HL-60 (cell line): ENCODE measurements around the gene GNB1.
"Not testable (repeated sequence)": the region's sequence is repeated elsewhere in the genome, so short reads cannot be mapped to it uniquely, and the experiment has no call there.

Experiments
- DNase-seq, 2 experiments: peaks; one replicate each; pipeline ENCODE4 v3.0.0-alpha.2; 2010 to 2020; ENCODE audit warnings: low read depth in 1 of 2, low spot score in 1 of 2
- H3K27ac ChIP-seq: fragments of 250-450 bp; sonication (Bioruptor Pico); replicated peaks from 2 replicates; pipeline ENCODE4 v1.5.1; 2020; ENCODE audit warnings: mild to moderate bottlenecking, moderate library complexity
- H3K27me3 ChIP-seq: fragments of 250-450 bp; sonication (Bioruptor Pico); 2 replicates; pipeline ENCODE4 v1.5.1; 2021; ENCODE audit warnings: mild to moderate bottlenecking, moderate library complexity; ENCODE audit not compliant: insufficient read depth, poor library complexity, severe bottlenecking
- H3K4me3 ChIP-seq: replicated peaks from 2 replicates; pipeline ENCODE4 v1.5.1; 2011; ENCODE audit warnings: mild to moderate bottlenecking, control low read depth, low read length; ENCODE audit not compliant: insufficient read depth
- GABPA ChIP-seq: IDR thresholded peaks from 2 replicates; pipeline ENCODE4 v1.6.1; 2012; ENCODE audit warnings: low read depth
- POLR2AphosphoS5 ChIP-seq: IDR thresholded peaks from 2 replicates; pipeline ENCODE4 v1.6.1; 2012; ENCODE audit warnings: low read depth
- TF ChIP-seq, protein P1 (sequence below): IDR thresholded peaks from 2 replicates; pipeline ENCODE4 v1.6.1; 2012; ENCODE audit warnings: low read depth; ENCODE audit not compliant: insufficient replicate concordance

The GNB1 gene

DNA sequence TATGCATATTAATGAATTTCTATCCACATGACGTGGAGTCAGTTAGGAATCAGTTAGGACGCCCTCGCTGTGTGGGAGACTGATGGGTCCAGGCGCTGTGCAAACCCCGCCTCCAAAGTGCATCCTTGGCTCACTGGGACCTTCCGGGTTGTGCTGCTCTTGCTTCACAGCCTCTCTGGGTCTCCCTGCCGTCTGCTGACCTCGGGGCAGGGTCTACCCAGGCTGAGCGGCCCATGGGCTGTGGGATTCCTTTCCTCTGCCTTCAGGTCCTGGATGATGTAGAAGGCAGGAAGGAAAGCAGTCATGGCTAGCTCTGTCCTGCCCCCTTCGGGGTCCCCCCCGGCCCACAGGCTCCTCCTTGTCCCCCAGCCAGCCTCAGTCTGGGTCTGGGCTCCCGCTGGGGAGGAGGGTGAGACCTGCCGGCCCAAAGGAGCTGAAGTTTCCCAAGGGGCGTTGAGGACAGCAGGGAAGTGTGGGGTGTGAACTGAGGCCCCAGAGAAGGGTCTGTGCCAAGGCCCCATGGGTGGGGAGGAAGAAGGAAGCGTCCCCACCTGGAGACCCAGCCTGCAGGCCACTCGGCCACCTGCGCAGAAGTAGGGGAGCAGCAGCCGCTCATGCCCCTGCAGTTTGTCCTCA lies 142.1 kb downstream of the GNB1 start:
- no peaks in the 10 kb centered on the region for H3K27me3 ChIP-seq
- no peak for DNase-seq
- no peak overlapping the region for H3K4me3 ChIP-seq
- TF ChIP-seq POLR2AphosphoS5: no peak
- TF ChIP-seq, protein P1, sequence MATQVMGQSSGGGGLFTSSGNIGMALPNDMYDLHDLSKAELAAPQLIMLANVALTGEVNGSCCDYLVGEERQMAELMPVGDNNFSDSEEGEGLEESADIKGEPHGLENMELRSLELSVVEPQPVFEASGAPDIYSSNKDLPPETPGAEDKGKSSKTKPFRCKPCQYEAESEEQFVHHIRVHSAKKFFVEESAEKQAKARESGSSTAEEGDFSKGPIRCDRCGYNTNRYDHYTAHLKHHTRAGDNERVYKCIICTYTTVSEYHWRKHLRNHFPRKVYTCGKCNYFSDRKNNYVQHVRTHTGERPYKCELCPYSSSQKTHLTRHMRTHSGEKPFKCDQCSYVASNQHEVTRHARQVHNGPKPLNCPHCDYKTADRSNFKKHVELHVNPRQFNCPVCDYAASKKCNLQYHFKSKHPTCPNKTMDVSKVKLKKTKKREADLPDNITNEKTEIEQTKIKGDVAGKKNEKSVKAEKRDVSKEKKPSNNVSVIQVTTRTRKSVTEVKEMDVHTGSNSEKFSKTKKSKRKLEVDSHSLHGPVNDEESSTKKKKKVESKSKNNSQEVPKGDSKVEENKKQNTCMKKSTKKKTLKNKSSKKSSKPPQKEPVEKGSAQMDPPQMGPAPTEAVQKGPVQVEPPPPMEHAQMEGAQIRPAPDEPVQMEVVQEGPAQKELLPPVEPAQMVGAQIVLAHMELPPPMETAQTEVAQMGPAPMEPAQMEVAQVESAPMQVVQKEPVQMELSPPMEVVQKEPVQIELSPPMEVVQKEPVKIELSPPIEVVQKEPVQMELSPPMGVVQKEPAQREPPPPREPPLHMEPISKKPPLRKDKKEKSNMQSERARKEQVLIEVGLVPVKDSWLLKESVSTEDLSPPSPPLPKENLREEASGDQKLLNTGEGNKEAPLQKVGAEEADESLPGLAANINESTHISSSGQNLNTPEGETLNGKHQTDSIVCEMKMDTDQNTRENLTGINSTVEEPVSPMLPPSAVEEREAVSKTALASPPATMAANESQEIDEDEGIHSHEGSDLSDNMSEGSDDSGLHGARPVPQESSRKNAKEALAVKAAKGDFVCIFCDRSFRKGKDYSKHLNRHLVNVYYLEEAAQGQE: no peak
- no peak for TF ChIP-seq GABPA
- no peak overlapping the region for H3K27ac ChIP-seq

DNA sequence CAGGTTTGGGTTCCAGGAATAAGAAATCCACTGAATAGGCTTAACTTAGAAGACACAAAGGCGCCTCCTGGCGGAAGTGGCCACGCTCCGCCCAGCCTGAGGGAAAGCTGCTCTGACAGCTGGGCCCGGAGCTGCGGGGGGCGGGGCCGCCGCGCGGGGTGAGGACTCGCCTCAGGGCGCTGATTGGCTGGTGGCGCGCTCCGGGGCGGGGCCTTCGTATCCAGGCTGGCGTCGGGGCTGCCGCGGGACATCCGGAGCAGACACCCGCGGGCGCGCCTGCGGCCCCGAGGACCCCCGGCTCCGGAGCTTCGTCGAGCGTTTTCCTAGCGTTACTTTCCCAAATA lies 144.3 kb downstream of the GNB1 start:
- H3K27ac ChIP-seq: peak overlapping the region; percentile 52
- H3K27me3 ChIP-seq, H3K4me3 ChIP-seq, DNase-seq: not testable (repeated sequence)

DNA sequence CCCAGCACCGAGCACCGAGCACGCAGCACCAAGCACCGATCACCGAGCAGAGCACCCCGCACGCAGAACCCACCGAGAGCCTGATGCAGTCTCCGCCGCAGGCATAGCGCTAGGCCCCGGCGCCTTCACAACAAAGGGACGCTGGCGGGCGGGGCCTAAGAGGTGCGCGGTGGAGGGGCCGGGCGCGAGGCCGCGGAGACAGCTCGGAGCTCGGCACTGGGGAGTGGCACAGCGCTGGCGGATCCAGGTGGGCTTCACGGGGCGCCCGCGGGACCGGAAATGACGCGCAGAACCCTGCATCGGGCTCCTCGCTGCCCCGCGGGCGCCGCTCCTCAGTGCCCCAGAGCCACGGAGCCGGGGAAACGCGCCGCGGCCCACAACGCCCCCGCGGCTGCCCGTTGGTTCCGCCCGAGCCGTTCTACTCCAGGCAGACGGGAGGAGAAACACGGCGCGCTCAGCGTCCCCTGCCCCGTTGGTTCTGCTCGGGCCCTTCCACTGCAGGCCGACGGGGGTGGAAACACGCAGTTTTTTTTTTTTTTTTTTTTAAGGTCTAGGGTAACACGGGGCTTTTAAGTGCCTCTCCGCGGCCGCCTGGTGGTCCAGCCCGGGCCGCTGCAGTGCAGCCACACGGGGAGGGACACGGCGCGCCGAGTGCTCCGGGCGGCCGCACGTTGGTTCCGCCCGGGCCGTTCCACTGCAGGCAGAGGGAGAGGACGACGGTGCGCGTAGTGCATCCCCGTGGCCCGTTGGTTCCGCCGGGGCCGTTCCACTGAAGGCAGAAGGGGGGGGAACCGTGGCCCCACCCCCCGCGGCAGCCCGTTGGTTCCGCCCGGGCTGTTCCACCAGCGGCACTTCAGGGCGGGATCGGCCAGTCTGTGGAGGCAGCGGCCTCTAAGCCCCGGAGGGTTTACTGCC lies 145.0 kb downstream of the GNB1 start:
- not testable (repeated sequence) for H3K27me3 ChIP-seq, H3K4me3 ChIP-seq
- peak in 1 of 2 experiments; percentile 67 for DNase-seq
- peak overlapping the region; percentile 52 for H3K27ac ChIP-seq

DNA sequence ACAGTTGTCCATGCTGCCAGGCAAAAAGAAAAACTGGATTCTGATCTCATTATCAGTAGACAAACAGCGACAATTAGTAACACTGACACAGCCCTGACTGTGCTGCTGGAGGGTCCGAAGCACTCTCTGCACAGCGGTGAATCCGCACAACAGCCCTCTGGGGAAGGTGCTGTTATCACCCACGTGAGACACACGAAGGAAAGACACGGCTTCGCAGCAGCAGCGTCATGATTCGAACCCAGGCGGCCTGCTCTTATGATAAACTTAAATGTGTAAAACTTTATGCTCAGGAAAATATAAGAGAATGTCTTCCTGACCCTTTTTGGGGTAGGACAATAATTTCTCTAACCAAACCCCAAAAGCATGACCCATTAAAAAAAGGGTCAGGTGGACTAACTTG lies 148.4 kb downstream of the GNB1 start:
- not testable (repeated sequence) for H3K27ac ChIP-seq, H3K27me3 ChIP-seq, H3K4me3 ChIP-seq, DNase-seq

DNA sequence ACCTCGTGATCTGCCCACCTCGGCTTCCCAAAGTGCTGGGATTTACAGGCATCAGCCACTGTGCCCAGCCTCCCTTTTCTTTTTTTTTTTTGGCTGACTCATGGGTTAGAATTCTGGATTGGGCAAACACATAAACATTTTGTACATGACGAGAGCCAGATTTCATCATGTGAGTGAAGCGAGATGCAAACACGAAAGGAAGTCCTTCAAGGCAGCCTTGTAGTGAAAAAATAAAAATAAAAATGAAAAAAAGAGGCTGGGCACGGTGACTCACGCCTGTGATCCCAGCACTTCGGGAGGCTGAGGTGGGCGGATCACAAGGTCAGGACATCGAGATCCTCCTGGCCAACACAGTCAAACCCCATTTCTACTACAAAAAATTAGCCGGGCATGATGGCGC lies 149.9 kb downstream of the GNB1 start:
- not testable (repeated sequence) for DNase-seq, H3K4me3 ChIP-seq, H3K27me3 ChIP-seq, H3K27ac ChIP-seq

DNA sequence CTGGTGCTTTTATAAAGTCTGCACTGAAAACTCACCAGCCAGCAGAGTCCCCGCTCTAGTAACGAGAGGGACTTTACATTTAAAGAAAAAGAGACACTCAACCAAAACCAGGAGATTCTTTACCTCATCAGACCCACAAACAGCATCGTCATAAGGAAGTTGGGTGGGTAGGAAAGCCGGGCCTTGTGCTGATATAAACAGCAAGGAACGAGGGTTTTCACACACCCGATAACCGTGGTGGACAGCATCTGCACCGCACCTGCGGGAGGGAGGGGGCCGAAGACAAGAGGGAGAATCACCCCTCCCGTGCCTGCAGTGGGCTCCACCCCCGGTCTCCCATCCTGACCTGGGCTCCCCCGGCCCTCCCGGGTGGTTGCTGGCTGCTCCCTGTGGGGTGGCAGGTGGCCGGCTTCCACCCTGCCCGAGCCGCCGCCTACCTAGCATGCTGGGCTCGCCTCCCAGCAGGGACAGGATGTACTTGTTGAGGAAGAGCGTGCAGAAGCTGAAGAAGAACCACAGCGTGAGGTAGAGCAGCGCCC lies 152.0 kb downstream of the GNB1 start:
- not testable (repeated sequence) for H3K4me3 ChIP-seq, DNase-seq, H3K27ac ChIP-seq, H3K27me3 ChIP-seq

DNA sequence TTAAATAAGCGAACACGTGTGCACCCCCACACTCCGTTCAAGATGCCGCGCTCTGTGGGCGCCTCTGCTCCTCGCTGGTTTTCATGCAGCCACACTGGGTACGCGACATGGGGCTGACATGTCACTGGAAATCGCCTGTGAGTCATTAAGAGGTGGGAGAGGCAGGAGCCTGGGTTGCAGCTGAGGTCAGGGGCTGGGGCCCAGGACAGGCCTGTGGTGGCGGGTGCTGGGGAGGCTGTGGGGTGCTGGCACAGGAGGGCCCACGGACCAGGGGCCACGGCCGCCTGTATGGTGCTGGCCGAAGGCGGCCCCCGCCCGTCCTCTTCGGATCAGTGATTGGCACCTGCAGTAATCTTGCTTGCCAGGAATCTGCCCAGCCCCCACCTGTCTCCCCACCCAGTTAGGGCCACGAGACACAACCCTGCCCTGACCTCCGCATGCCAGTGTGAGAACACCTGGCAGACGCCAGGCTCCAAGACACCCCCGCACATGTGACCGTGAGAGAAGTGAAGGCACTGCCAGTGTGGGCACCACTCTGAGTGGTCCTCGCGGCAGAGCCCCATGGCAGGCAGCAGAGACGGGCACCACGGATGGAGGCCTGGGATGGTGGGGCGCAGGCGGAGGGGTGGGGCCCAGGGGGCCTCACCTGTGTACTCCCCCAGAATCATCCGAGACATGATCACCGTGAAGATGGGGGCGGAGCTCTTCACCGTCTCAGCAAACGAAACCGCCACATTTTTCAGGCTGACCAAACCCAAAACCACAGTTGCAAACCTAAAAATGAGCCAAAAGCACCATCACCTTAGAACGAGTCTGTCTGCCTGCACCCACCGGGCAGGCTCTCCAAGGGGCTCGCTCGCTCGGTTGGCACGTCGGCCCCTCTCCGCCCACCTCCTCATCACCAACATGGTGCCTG lies 153.0 kb downstream of the GNB1 start:
- H3K27ac ChIP-seq, DNase-seq, H3K4me3 ChIP-seq, H3K27me3 ChIP-seq: not testable (repeated sequence)
